Measurements from ENCODE around the gene B4GALT7.

DNA sequence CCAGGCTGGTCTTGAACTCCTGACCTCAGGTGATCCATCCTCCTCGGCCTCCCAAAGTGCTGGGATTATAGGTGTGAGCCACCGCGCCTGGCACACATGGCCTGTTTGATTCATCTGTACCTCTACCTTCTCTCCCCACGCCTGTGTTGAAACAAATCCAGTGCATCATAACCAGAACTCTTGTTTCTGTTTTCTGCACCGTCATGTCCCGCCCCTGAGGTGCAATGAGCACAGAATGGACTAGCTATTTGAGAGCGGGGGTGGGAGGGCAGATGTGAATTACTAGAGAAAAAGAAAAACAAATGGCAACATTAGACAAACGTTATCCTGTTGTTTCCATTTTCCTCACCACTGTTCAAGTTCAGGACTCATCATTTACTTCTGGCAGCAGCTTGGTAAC, 34.9 kb upstream of the B4GALT7 start:
- TF ChIP-seq CTCF (IDR thresholded peaks at IDR 0.05) (no peak), EZH2 (IDR thresholded peaks at IDR 0.05) (no peak)

All from neural progenitor cell (in vitro differentiated cells).